ENCODE results near the gene SLC9A7. TPM values are rescaled to one million over a fixed set of nuclear protein-coding genes. Genes with fewer than 3 reads are reported as not detected.
"Not testable (repeated sequence)": the region's sequence is repeated elsewhere in the genome, so short reads cannot be mapped to it uniquely, and the experiment has no call there.

The SLC9A7 gene
- polyA plus RNA-seq, 1 experiment, result 15.3 TPM

DNA sequence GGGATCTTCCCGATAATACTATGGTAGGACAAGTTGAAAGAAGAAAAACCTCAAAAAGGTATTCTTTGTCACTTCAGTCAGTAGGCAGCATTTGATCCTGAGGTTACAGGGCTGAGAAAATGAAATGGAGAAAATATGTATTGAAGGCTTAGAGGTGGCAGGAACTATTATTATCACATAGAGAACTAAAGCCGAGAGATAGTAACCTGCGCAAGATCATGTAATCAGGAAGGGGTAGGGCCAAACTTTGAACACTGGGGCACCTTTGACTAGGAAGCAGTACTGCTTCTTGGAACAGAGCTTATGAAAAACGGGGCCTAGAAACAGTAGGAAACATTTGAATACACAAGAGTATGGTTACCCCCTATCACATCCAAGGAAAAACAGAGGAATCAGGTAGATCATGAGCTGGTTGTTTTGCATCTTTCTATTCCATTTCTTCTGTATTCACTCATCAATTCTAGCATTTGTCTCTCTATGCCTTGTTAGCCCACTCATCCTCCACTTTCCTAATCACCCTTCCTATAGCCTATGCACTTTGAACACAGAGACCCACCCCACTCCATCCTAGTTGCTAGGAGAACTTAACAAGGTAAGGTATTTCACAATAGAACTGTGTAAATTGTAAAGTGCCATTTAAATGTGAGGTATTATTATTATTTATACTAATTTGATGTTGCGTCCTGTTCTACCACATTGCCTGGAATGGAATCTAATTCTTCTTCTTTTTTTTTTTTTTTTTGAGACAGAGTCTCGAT is 34.6 kb upstream of the SLC9A7 start:
- Histone ChIP-seq H3K27ac (ENCODE audit: low read depth, low read length) (no peak overlapping the region), H3K27me3 (ENCODE audit: control insufficient read depth, insufficient read depth, low read length) (no peaks in the 10 kb centered on the region), H3K4me3 (ENCODE audit: low read depth, low read length) (no peak overlapping the region), H3K9me3 (ENCODE audit: control insufficient read depth, insufficient read depth, low read length) (no peaks in the 10 kb centered on the region)
- ChIA-PET CTCF (interaction anchor here (0.9 to 1.5 kb wide), 2 partner anchors 33 to 239 kb away, joined by 3 to 7 read pairs; no protein-coding TSS in a partner anchor), POLR2A (interaction anchor here (0.7 kb wide), 1 partner anchor 23 kb away, joined by 5 read pairs; no protein-coding TSS in a partner anchor)
- no peak for DNase-seq (ENCODE audit: low read depth, low spot score)
- TF ChIP-seq, protein P1, sequence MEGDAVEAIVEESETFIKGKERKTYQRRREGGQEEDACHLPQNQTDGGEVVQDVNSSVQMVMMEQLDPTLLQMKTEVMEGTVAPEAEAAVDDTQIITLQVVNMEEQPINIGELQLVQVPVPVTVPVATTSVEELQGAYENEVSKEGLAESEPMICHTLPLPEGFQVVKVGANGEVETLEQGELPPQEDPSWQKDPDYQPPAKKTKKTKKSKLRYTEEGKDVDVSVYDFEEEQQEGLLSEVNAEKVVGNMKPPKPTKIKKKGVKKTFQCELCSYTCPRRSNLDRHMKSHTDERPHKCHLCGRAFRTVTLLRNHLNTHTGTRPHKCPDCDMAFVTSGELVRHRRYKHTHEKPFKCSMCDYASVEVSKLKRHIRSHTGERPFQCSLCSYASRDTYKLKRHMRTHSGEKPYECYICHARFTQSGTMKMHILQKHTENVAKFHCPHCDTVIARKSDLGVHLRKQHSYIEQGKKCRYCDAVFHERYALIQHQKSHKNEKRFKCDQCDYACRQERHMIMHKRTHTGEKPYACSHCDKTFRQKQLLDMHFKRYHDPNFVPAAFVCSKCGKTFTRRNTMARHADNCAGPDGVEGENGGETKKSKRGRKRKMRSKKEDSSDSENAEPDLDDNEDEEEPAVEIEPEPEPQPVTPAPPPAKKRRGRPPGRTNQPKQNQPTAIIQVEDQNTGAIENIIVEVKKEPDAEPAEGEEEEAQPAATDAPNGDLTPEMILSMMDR (IDR thresholded peaks at IDR 0.05; ENCODE audit: low read depth, low read length), result no peak

DNA sequence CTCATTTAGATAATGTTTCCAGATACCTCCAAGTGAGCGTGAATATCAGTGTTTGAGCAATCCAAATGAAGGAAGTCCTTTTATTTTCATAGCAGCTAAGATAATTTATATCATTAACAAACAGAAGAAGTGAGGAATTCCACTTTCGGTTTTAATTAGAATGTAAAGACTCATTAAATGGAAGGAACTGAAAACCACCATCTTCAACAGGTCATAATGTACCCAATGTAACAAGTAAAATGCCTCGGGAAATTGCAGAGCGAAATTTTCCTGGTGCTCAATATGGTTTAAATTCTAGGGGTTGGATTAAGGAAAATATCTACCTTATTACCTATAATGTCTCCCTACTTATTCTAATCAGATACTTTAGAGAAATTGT is 33.9 kb upstream of the SLC9A7 start:
- H3K9me3 ChIP-seq (ENCODE audit: control insufficient read depth, insufficient read depth, low read length), result no peaks in the 10 kb centered on the region
- H3K4me3 ChIP-seq (ENCODE audit: low read depth, low read length), result no peak overlapping the region

DNA sequence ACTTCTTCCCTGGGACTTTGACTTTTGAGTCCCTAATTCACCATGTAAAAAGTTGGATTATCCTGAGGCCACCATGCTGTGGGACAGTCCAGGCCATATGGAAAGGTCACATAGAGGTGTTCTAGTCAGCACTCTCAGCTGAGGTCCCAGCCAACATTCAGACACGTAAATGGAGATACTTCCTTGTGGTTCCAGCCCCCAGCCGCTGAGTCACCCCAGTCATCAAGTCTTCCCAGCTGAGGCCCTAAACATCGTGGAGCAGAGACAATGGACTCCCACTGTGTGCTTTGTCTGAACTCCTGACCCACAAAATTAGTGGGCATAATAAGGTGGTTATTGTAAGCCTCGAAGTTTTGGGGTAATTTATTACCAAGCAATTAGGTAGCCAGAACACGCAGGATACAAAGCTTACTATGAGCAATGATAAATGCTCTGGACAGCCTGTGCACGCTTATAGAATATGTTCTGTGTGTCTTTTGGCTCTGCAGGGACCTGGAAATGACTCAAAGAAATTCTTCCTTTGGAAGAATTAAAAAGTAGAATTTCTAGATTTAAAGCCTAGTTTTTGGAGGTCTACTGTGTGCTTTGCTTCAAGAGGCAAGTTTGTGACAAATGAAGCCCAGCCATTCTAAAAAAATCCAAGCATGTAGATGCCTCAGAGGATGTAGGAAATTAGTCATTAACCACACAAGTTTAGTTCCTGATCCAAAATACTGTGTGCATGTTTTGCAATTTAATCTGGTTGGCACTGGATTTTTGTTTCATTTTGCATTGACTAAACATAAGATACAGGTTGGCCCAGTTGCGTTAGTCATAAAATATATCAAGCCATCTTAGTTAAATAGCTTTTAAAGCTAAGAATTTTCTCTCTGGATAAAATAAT is 33.2 kb upstream of the SLC9A7 start:
- CTCF ChIA-PET, result interaction anchor here (1.3 kb wide), 1 partner anchor 239 kb away, joined by 5 read pairs; no protein-coding TSS in a partner anchor
- no peak for DNase-seq (ENCODE audit: low read depth, low spot score)
- Histone ChIP-seq H3K9me3 (ENCODE audit: control insufficient read depth, insufficient read depth, low read length) (no peaks in the 10 kb centered on the region), H3K27me3 (ENCODE audit: control insufficient read depth, insufficient read depth, low read length) (no peaks in the 10 kb centered on the region), H3K4me3 (ENCODE audit: low read depth, low read length) (no peak overlapping the region), H3K27ac (ENCODE audit: low read depth, low read length) (peak overlapping the region; percentile 87)
- TF ChIP-seq, protein P1 (IDR thresholded peaks at IDR 0.05; ENCODE audit: low read depth, low read length), result no peak
- POLR2A ChIA-PET, result interaction anchor here (0.5 to 1.7 kb wide), 3 partner anchors 22 to 237 kb away, joined by 4 to 7 read pairs (median 5); partner anchors contain the start of gene SLC9A7

More for the DNA sequence above, 33.9 kb upstream of the SLC9A7 start:
- POLR2A ChIA-PET, result interaction anchor here (1.5 to 1.7 kb wide), 2 partner anchors 23 to 34 kb away, joined by 4 to 5 read pairs; partner anchors contain the start of gene SLC9A7
- no peak for DNase-seq (ENCODE audit: low read depth, low spot score)
- CTCF ChIA-PET, result interaction anchor here (0.9 kb wide), 1 partner anchor 33 kb away, joined by 3 read pairs; no protein-coding TSS in a partner anchor
- TF ChIP-seq, protein P1 (IDR thresholded peaks at IDR 0.05; ENCODE audit: low read depth, low read length), result no peak
- Histone ChIP-seq H3K27ac (ENCODE audit: low read depth, low read length) (no peak overlapping the region), H3K27me3 (ENCODE audit: control insufficient read depth, insufficient read depth, low read length) (no peaks in the 10 kb centered on the region)

DNA sequence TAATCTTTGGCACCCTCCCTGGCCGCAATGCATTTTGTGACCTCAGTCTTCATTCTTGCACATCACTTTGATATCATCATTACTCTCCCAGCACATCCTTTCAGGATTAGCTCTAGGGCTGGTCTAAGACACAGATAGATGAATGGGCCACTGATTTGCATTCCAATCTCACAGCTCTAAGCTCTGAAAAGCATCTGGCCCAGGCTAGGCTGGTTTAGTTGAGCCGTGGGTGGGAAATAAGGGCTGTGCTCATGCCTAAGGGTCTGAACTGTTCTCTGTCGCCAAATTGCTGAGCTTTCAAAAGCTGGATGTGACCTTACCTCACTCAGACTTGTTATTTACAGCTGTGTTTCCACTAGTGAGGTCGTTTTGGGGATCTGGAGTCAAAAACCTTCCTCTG is 30.0 kb upstream of the SLC9A7 start:
- POLR2A ChIA-PET, result interaction anchor here (0.6 kb wide), 1 partner anchor 11 kb away, joined by 3 read pairs; no protein-coding TSS in a partner anchor
- TF ChIP-seq, protein P1 (IDR thresholded peaks at IDR 0.05; ENCODE audit: low read depth, low read length), result no peak
- DNase-seq (ENCODE audit: low read depth, low spot score), result no peak
- Histone ChIP-seq H3K27ac (ENCODE audit: low read depth, low read length) (no peak overlapping the region), H3K27me3 (ENCODE audit: control insufficient read depth, insufficient read depth, low read length) (no peaks in the 10 kb centered on the region), H3K4me3 (ENCODE audit: low read depth, low read length) (no peak overlapping the region), H3K9me3 (ENCODE audit: control insufficient read depth, insufficient read depth, low read length) (no peaks in the 10 kb centered on the region)
- CTCF ChIA-PET, result no interaction called here

DNA sequence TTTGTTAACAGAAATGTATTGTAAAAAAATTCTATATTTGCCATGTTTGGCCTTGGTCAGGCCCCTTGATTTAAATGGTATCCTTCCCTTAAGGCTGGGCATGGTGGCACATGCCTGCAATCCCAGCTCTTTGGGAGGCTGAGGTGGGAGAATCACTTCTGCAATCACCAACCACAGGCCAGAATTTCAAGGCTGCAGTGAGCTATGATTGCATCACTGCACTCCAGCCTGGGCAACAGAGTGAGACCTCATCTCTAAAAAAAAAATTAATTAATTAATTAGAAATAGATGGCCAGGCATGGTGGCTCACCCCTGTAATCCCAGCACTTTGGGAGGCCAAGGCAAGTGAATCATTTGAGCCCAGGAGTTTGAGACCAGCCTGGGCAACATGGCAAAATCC is 25.5 kb upstream of the SLC9A7 start:
- DNase-seq (ENCODE audit: low read depth, low spot score); POLR2A ChIA-PET; H3K4me3 ChIP-seq (ENCODE audit: low read depth, low read length); H3K27me3 ChIP-seq (ENCODE audit: control insufficient read depth, insufficient read depth, low read length); H3K9me3 ChIP-seq (ENCODE audit: control insufficient read depth, insufficient read depth, low read length); H3K27ac ChIP-seq (ENCODE audit: low read depth, low read length): not testable (repeated sequence)
- CTCF ChIA-PET, result interaction anchor here (1.2 kb wide), 1 partner anchor 98 kb away, joined by 3 read pairs; no protein-coding TSS in a partner anchor

Data from AG04450 (cell line).